Heart right ventricle (tissue), 16 donors: Measurements from ENCODE around the gene OR52I1. TPM values are rescaled to one million over a fixed set of nuclear protein-coding genes. Genes with fewer than 3 reads are reported as not detected.

ENCODE experiments used
- ATAC-seq, 8 donors: fragments of 200-7000 bp; cut with Tn5 transposase; one replicate each; pipeline ENCODE4 v1.9.1; 2020; ENCODE audit warnings: mild to moderate bottlenecking in 8 of 8, moderate library complexity in 8 of 8, moderate number of reproducible peaks in 1 of 8
- DNase-seq, 2 donors: peaks; one replicate each; pipeline ENCODE4 v3.0.0-alpha.2; 2020
- H3K27ac ChIP-seq, 10 donors: fragments of 200-600 bp; sonication (generic) in 2 of 10; one replicate each; pipeline versions ENCODE4 v1.5.0 to v1.8.0; 2020 to 2022; ENCODE audit warnings: mild to moderate bottlenecking in 3 of 10
- H3K27me3 ChIP-seq, 7 donors: fragments of 200-600 bp; one replicate each; pipeline ENCODE4 v1.8.0; 2021 to 2022; ENCODE audit warnings: mild to moderate bottlenecking in 2 of 7
- H3K36me3 ChIP-seq, 9 donors: fragments of 200-600 bp; sonication (generic) in 1 of 9; one replicate each; pipeline versions ENCODE4 v1.5.0 to v1.8.0; 2020 to 2022; ENCODE audit warnings: mild to moderate bottlenecking in 2 of 9
- H3K4me1 ChIP-seq, 9 donors: fragments of 200-600 bp; sonication (generic) in 1 of 9; one replicate each; pipeline versions ENCODE4 v1.5.0 to v1.8.0; 2020 to 2022; ENCODE audit warnings: mild to moderate bottlenecking in 4 of 9
- H3K4me3 ChIP-seq, 10 donors: fragments of 200-600 bp; sonication (generic) in 2 of 10; one replicate each; pipeline versions ENCODE4 v1.5.0 to v1.8.0; 2020 to 2022; ENCODE audit warnings: mild to moderate bottlenecking in 7 of 10, moderate library complexity in 2 of 10
- H3K9me3 ChIP-seq, 11 donors: fragments of 200-600 bp in 10 of 11; sonication (generic) in 2 of 11; one replicate each; pipeline versions ENCODE4 v1.5.0 to v1.8.0; 2013 to 2022; ENCODE audit warnings: mild to moderate bottlenecking in 2 of 11, control low read depth in 1 of 11, moderate library complexity in 1 of 11
- CTCF ChIP-seq, 9 donors: fragments of 200-600 bp; sonication (generic) in 2 of 9; IDR thresholded peaks; one replicate each; pipeline versions ENCODE4 v1.5.0 to v1.8.0; 2021 to 2022; ENCODE audit warnings: antibody characterized with exemption in 9 of 9, mild to moderate bottlenecking in 5 of 9, moderate library complexity in 1 of 9
- WGBS, 2 donors: extraction: QIAGEN DNeasy Blood & Tissue Kit; methylation state at CpG; one replicate each; pipeline ENCODE4 v1.1.7; 2013; ENCODE audit warnings: inconsistent platforms in 1 of 2; 5-methylcytosine and 5-hydroxymethylcytosine counted together
- intact Hi-C, 10 donors: fragments of 100-400 bp; cut with DNase I; formaldehyde crosslinking; loops; one replicate each; pipeline versions ENCODE4 v1.11.1 to v1.14.2; 2022
- polyA plus RNA-seq, 2 donors: library from polyadenylated mRNA; stranded (reverse); fragments of 200-250 nt; gene quantifications; one replicate each; pipeline ENCODE4 v1.2.3, GENCODE V29; 2013
- total RNA-seq, 10 donors: library from RNA; stranded (reverse); fragmentation: NEBNext Ultra II Directional in 3 of 10; extraction: Animal tissue kit (Norgen Biotek cat#: 25700) in 3 of 10; gene quantifications; one replicate each; pipeline versions ENCODE4 v1.2.1 to v1.2.4, GENCODE V29; 2021 to 2023
- donor health status: Arrhythmogenic right ventricular cardiomyopathy.
- donor health status: ischemic (EF 13 %, LVEDD 7.1; RV severe dilation, severe dysfunction).
- donor health status: healthy with polysubstance abuse.
- donor health status: DM: no; HTN: yes; CAD: no.
- donor health status: DM: no; HTN: no; CAD: no.
- donor health status: ischemic (EF 25% LVEDD 6.9; RV normal size, moderate dysfunction).
- donor health status: ischemic (EF 25% LVEDD 5.7; RV mildly dilated, moderate dysfunction).
- donor health status: healthy.
- donor health status: DM: yes; HTN: yes; CAD: no.
- donor health status: Ischemic cardiomyopathy.
- donor health status: ischemic (EF 35%, LVEDD 5.7; RV mildly dilated, moderate dysfunction).
- donor health status: nonischemic (EF 11% LVEDD 7.7; RV severe dilation, severe dysfunction).
- donor health status: DM: yes; HTN: yes; CAD: no.
- donor health status: PGD.
- donor health status: ischemic (EF 29% LVEDD 5.4; RV normal size, mild dysfunction).
- donor health status: nonischemic (EF 23%, LVEDD 6.1; RV moderate dilation, normal function).

Gene OR52I1
- total and polyA plus RNA-seq, 12 donors: not detected

- Histone ChIP-seq H3K27me3 (no peaks in the 10 kb centered on the region), H3K4me1 (peaks cover 4 to 64% (median 44%) of the 10 kb centered on the region in 9 donors), H3K9me3 (no peaks in the 10 kb centered on the region), H3K4me3 (peak within 1 kb of the TSS in 9 of 10 donors; percentile 21 to 58 (median 49)), H3K27ac (peak within 1 kb of the TSS; percentile 13 to 91 (median 82)), H3K36me3 (no peaks in the 10 kb centered on the region)
- WGBS, 2 donors: 56 to 68% methylated on average over 3 of the region's 3 CpGs
- no peak for DNase-seq
- TF ChIP-seq CTCF (IDR thresholded peaks at IDR 0.05): no peak
- ATAC-seq: peak in 6 of 8 donors; percentile 15 to 62 (median 32)
- intact Hi-C loops: loop anchor here in 1 of 10 donors (10.0 kb wide), 1 partner anchor 459 kb away; no protein-coding TSS in a partner anchor
These were observed 49.8 kb downstream of the OR52I1 start, which contains the start of gene OR51E1 for GRCh38 chr11:4643682-4644081. Gene OR51E1 (plus strand): TSS chr11:4643982. CDS start chr11:4652527, 8,545 bp downstream.

- DNase-seq (no peak), ATAC-seq (peak in 1 of 8 donors; percentile 31)
- H3K27ac ChIP-seq: peak overlapping the region in 9 of 10 donors; percentile 31 to 91 (median 82)
- H3K27me3 ChIP-seq: no peaks in the 10 kb centered on the region
- H3K9me3 ChIP-seq: no peaks in the 10 kb centered on the region
- peaks cover 4 to 70% (median 49%) of the 10 kb centered on the region in 9 donors for H3K4me1 ChIP-seq
- intact Hi-C loops: loop anchor here in 1 of 10 donors (10.0 kb wide), 1 partner anchor 459 kb away; no protein-coding TSS in a partner anchor
- H3K4me3 ChIP-seq: peak overlapping the region in 9 of 10 donors; percentile 21 to 58 (median 49)
- WGBS, 2 donors: 48 to 56% methylated on average over 4 of the region's 4 CpGs
- no peaks in the 10 kb centered on the region for H3K36me3 ChIP-seq
- TF ChIP-seq CTCF (IDR thresholded peaks at IDR 0.05): no peak
These were observed 50.4 kb downstream of the OR52I1 start for GRCh38 chr11:4644233-4644632.

Other genes starting within 250 kb of the OR52I1 start
- not detected for gene OR52B4, start 225.7 kb upstream of the OR52I1 start, total RNA-seq
- not detected for gene OR52B4, start 225.7 kb upstream of the OR52I1 start, polyA plus RNA-seq
- 10 to 100 TPM in 2 of 10 donors, 1 to 10 TPM in 8; 4.4 to 36.8 (median 7.4) TPM for gene TRIM21, start 200.3 kb upstream of the OR52I1 start, total RNA-seq
- 10 to 100 TPM in 1 of 2 donors, 1 to 10 TPM in 1; 8.5 to 12.0 TPM for gene TRIM21, start 200.3 kb upstream of the OR52I1 start, polyA plus RNA-seq
- under 1 TPM in 2 of 10 donors, not detected in 8; 0.23 to 0.26 TPM for gene OR52K2, start 144.7 kb upstream of the OR52I1 start, total RNA-seq
- not detected for gene OR52K2, start 144.7 kb upstream of the OR52I1 start, polyA plus RNA-seq
- not detected for gene OR52K1, start 111.4 kb upstream of the OR52I1 start, total RNA-seq
- not detected for gene OR52K1, start 111.4 kb upstream of the OR52I1 start, polyA plus RNA-seq
- not detected for gene OR52M1, start 48.8 kb upstream of the OR52I1 start, total RNA-seq
- not detected for gene OR52M1, start 48.8 kb upstream of the OR52I1 start, polyA plus RNA-seq
- gene OR52I2, start 12.3 kb upstream of the OR52I1 start, total RNA-seq: not detected
- not detected for gene OR52I2, start 12.3 kb upstream of the OR52I1 start, polyA plus RNA-seq
- 10 to 100 TPM in 6 of 10 donors, 1 to 10 TPM in 4; 6.4 to 12.8 (median 10.5) TPM for gene TRIM68, start 14.2 kb downstream of the OR52I1 start, total RNA-seq
- gene TRIM68, start 14.2 kb downstream of the OR52I1 start, polyA plus RNA-seq: 1 to 10 TPM; 3.5 to 5.3 TPM
- not detected for gene OR51D1, start 43.4 kb downstream of the OR52I1 start, total RNA-seq
- not detected for gene OR51D1, start 43.4 kb downstream of the OR52I1 start, polyA plus RNA-seq
- gene OR51E1, start 49.9 kb downstream of the OR52I1 start, total RNA-seq: 1 to 10 TPM in 9 of 10 donors, under 1 TPM in 1; 0.68 to 3.4 (median 1.6) TPM
- 1 to 10 TPM; 2.3 to 2.6 TPM for gene OR51E1, start 49.9 kb downstream of the OR52I1 start, polyA plus RNA-seq
- under 1 TPM in 4 of 10 donors, not detected in 6; 0.12 to 0.25 (median 0.16) TPM for gene OR51E2, start 103.8 kb downstream of the OR52I1 start, total RNA-seq
- gene OR51E2, start 103.8 kb downstream of the OR52I1 start, polyA plus RNA-seq: under 1 TPM; 0.07 to 0.25 TPM
- not detected for gene MMP26, start 110.7 kb downstream of the OR52I1 start, total RNA-seq
- gene MMP26, start 110.7 kb downstream of the OR52I1 start, polyA plus RNA-seq: not detected
- gene OR51F1, start 175.9 kb downstream of the OR52I1 start, total RNA-seq: not detected
- gene OR51F1, start 175.9 kb downstream of the OR52I1 start, polyA plus RNA-seq: not detected
- not detected for gene OR52R1, start 210.3 kb downstream of the OR52I1 start, total RNA-seq
- not detected for gene OR52R1, start 210.3 kb downstream of the OR52I1 start, polyA plus RNA-seq
- not detected for gene OR51F2, start 227.3 kb downstream of the OR52I1 start, total RNA-seq
- gene OR51F2, start 227.3 kb downstream of the OR52I1 start, polyA plus RNA-seq: not detected